Measurements from ENCODE around the gene SNX27. TPM values are rescaled to one million over a fixed set of nuclear protein-coding genes. Genes with fewer than 3 reads are reported as not detected.

Gene SNX27
- total RNA-seq (2014; rRNA removed; shearing (Covaris generic)): 15.2 and 21.1 TPM in 2 replicates
- polyA plus RNA-seq (2015; cell fraction: cytosol; rRNA removed): 16.3 and 19.8 TPM in 2 replicates
- polyA plus RNA-seq (2015; cell fraction: nucleus; rRNA removed): 21.6 and 23.1 TPM in 2 replicates

GRCh38 chr1:151611832-151612500 lies at the start of gene SNX27:
TSS of gene SNX27 (plus strand) at chr1:151612050. CDS start at chr1:151612202, 152 bp downstream.
- DNase-seq (ENCODE audit: low read depth): peak; percentile 92

GRCh38 chr1:151562661-151563060 lies 49.2 kb upstream of the SNX27 start:
- DNase-seq (ENCODE audit: low read depth): no peak

GRCh38 chr1:151563376-151563775 lies 48.5 kb upstream of the SNX27 start:
- no peak for DNase-seq (ENCODE audit: low read depth)

GRCh38 chr1:151565502-151566189 lies 46.2 kb upstream of the SNX27 start:
- no peak for DNase-seq (ENCODE audit: low read depth)

GRCh38 chr1:151568626-151569088 lies 43.2 kb upstream of the SNX27 start:
- DNase-seq (ENCODE audit: low read depth): no peak

GRCh38 chr1:151570819-151571218 lies 41.0 kb upstream of the SNX27 start:
- no peak for DNase-seq (ENCODE audit: low read depth)

GRCh38 chr1:151574575-151575529 lies 37.0 kb upstream of the SNX27 start:
- peak; percentile 87 for DNase-seq (ENCODE audit: low read depth)

- no peak for DNase-seq (ENCODE audit: low read depth)
Observed at GRCh38 chr1:151577173-151577572, 34.7 kb upstream of the SNX27 start.

- DNase-seq (ENCODE audit: low read depth): peak; percentile 17
Observed at GRCh38 chr1:151578941-151579340, 32.9 kb upstream of the SNX27 start.

GRCh38 chr1:151579436-151580225 lies 32.2 kb upstream of the SNX27 start:
- DNase-seq (ENCODE audit: low read depth): peak; percentile 86

GRCh38 chr1:151581451-151581850 lies 30.4 kb upstream of the SNX27 start:
- DNase-seq (ENCODE audit: low read depth): no peak

GRCh38 chr1:151581921-151582320 lies 29.9 kb upstream of the SNX27 start:
- no peak for DNase-seq (ENCODE audit: low read depth)

- no peak for DNase-seq (ENCODE audit: low read depth)
Observed at GRCh38 chr1:151583796-151584195, 28.1 kb upstream of the SNX27 start.

- no peak for DNase-seq (ENCODE audit: low read depth)
Observed at GRCh38 chr1:151584278-151584677, 27.6 kb upstream of the SNX27 start.

- DNase-seq (ENCODE audit: low read depth): no peak
Observed at GRCh38 chr1:151584780-151585179, 27.1 kb upstream of the SNX27 start.

- peak; percentile 80 for DNase-seq (ENCODE audit: low read depth)
Observed at GRCh38 chr1:151585622-151586021, 26.2 kb upstream of the SNX27 start.

- DNase-seq (ENCODE audit: low read depth): no peak
Observed at GRCh38 chr1:151590961-151591360, 20.9 kb upstream of the SNX27 start.

- DNase-seq (ENCODE audit: low read depth): no peak
Observed at GRCh38 chr1:151593730-151594129, 18.1 kb upstream of the SNX27 start.

- DNase-seq (ENCODE audit: low read depth): peak; percentile 44
Observed at GRCh38 chr1:151594143-151594625, 17.7 kb upstream of the SNX27 start.

GRCh38 chr1:151596166-151596953 lies 15.5 kb upstream of the SNX27 start:
- DNase-seq (ENCODE audit: low read depth): peak; percentile 71
